Measurements from ENCODE around the gene GTSE1. TPM values are rescaled to one million over a fixed set of nuclear protein-coding genes. Genes with fewer than 3 reads are reported as not detected.
A peak's percentile ranks its signal among the peaks of the same experiment; 100 is the strongest.

Gene GTSE1
- polyA plus RNA-seq, 3 donors, result 0.04 TPM; not detected in 2

- Mint-ChIP-seq H3K4me1 (peaks cover 48% of the 10 kb centered on the region), H3K27ac (peak overlapping the region in 6 of 7 donors; percentile 41 to 70 (median 58)), H3K9me3 (peaks cover 5 to 11% (median 8%) of the 10 kb centered on the region in 7 donors), H3K27me3 (ENCODE audit: low read depth in 3 of 3) (peaks cover 0 to 1% (median 1%) of the 10 kb centered on the region in 3 donors), H3K4me3 (peak overlapping the region in 1 of 2 donors; percentile 4), H3K36me3 (peaks cover 26 to 37% of the 10 kb centered on the region in 2 donors)
- no peak overlapping the region for H3K9ac ChIP-seq (ENCODE audit: insufficient read depth, low read length, poor library complexity, severe bottlenecking)
- H4K20me1 ChIP-seq (ENCODE audit: insufficient read depth, low read length), result no peaks in the 10 kb centered on the region
- H3K79me2 ChIP-seq (ENCODE audit: insufficient read depth, low read length), result peaks cover 20% of the 10 kb centered on the region
- H3K36me3 ChIP-seq (replicated peaks in 1 of 2; ENCODE audit: control insufficient read depth in 1 of 2, insufficient read depth in 2 of 2, low read length in 2 of 2), result peaks cover 7 to 23% of the 10 kb centered on the region in 2 donors
- intact Hi-C loops (cut with micrococcal nuclease), result loop anchor here (5.0 to 10.0 kb wide), 3 partner anchors 171 to 299 kb away; no protein-coding TSS in a partner anchor
- no peaks in the 10 kb centered on the region for H3K27me3 ChIP-seq (ENCODE audit: control insufficient read depth in 2 of 2, insufficient read depth in 2 of 2, low read length in 2 of 2)
- TF ChIP-seq, protein P1, sequence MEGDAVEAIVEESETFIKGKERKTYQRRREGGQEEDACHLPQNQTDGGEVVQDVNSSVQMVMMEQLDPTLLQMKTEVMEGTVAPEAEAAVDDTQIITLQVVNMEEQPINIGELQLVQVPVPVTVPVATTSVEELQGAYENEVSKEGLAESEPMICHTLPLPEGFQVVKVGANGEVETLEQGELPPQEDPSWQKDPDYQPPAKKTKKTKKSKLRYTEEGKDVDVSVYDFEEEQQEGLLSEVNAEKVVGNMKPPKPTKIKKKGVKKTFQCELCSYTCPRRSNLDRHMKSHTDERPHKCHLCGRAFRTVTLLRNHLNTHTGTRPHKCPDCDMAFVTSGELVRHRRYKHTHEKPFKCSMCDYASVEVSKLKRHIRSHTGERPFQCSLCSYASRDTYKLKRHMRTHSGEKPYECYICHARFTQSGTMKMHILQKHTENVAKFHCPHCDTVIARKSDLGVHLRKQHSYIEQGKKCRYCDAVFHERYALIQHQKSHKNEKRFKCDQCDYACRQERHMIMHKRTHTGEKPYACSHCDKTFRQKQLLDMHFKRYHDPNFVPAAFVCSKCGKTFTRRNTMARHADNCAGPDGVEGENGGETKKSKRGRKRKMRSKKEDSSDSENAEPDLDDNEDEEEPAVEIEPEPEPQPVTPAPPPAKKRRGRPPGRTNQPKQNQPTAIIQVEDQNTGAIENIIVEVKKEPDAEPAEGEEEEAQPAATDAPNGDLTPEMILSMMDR (IDR thresholded peaks at IDR 0.05), result no peak
- no peak overlapping the region for H2AFZ ChIP-seq (ENCODE audit: insufficient read depth, low read depth, low read length, poor library complexity, severe bottlenecking)
- WGBS (ENCODE audit: insufficient coverage), result 39% methylated on average over 10 of the region's 11 CpGs
- DNase-seq, result peak; percentile 26 to 52 (median 29)
- peaks cover 0 to 9% of the 10 kb centered on the region in 2 donors for H3K9me3 ChIP-seq (replicated peaks in 1 of 2; ENCODE audit: control insufficient read depth in 1 of 2, insufficient read depth in 1 of 2, low read length in 2 of 2)
- H3K4me1 ChIP-seq (ENCODE audit: control insufficient read depth in 1 of 2, insufficient read depth in 2 of 2, low read length in 2 of 2), result peaks cover 38 to 49% of the 10 kb centered on the region in 2 donors
- no peak overlapping the region for H3K4me2 ChIP-seq (replicated peaks; ENCODE audit: extremely low read depth, low read length, poor library complexity, severe bottlenecking)
- H3K4me3 ChIP-seq (replicated peaks in 1 of 3; ENCODE audit: low read depth in 2 of 3, low read length in 3 of 3), result no peak overlapping the region
- peak overlapping the region in 1 of 2 donors; percentile 41 for H3K27ac ChIP-seq (ENCODE audit: low read depth in 1 of 2, low read length in 2 of 2)
These were observed 3.0 kb upstream of the GTSE1 start for GRCh38 chr22:46293577-46294260.

GRCh38 chr22:46294784-46295183 is 1.9 kb upstream of the GTSE1 start:
- DNase-seq, result no peak
- peaks cover 27 to 44% of the 10 kb centered on the region in 2 donors for H3K36me3 Mint-ChIP-seq

More at GRCh38 chr22:46294784-46295183, 1.9 kb upstream of the GTSE1 start:
- no peak overlapping the region for H3K4me3 Mint-ChIP-seq
- Histone ChIP-seq H3K27ac (ENCODE audit: low read depth in 1 of 2, low read length in 2 of 2) (no peak overlapping the region), H3K4me2 (replicated peaks; ENCODE audit: extremely low read depth, low read length, poor library complexity, severe bottlenecking) (no peak overlapping the region), H2AFZ (ENCODE audit: insufficient read depth, low read depth, low read length, poor library complexity, severe bottlenecking) (no peak overlapping the region), H3K9me3 (replicated peaks in 1 of 2; ENCODE audit: control insufficient read depth in 1 of 2, insufficient read depth in 1 of 2, low read length in 2 of 2) (peaks cover 0 to 9% of the 10 kb centered on the region in 2 donors), H3K36me3 (replicated peaks in 1 of 2; ENCODE audit: control insufficient read depth in 1 of 2, insufficient read depth in 2 of 2, low read length in 2 of 2) (peaks cover 9 to 31% of the 10 kb centered on the region in 2 donors), H3K4me3 (replicated peaks in 1 of 3; ENCODE audit: low read depth in 2 of 3, low read length in 3 of 3) (no peak overlapping the region), H4K20me1 (ENCODE audit: insufficient read depth, low read length) (no peaks in the 10 kb centered on the region), H3K4me1 (ENCODE audit: control insufficient read depth in 1 of 2, insufficient read depth in 2 of 2, low read length in 2 of 2) (peaks cover 35 to 47% of the 10 kb centered on the region in 2 donors), H3K27me3 (ENCODE audit: control insufficient read depth in 2 of 2, insufficient read depth in 2 of 2, low read length in 2 of 2) (no peaks in the 10 kb centered on the region), H3K9ac (ENCODE audit: insufficient read depth, low read length, poor library complexity, severe bottlenecking) (no peak overlapping the region), H3K79me2 (ENCODE audit: insufficient read depth, low read length) (peaks cover 29% of the 10 kb centered on the region)
- intact Hi-C loops (cut with micrococcal nuclease), result loop anchor here (5.0 to 10.0 kb wide), 3 partner anchors 172 to 300 kb away; no protein-coding TSS in a partner anchor
- TF ChIP-seq, protein P1 (IDR thresholded peaks at IDR 0.05), result no peak
- peaks cover 5 to 11% (median 8%) of the 10 kb centered on the region in 7 donors for H3K9me3 Mint-ChIP-seq
- H3K27me3 Mint-ChIP-seq (ENCODE audit: low read depth in 3 of 3), result peaks cover 0 to 1% (median 1%) of the 10 kb centered on the region in 3 donors
- H3K4me1 Mint-ChIP-seq, result peaks cover 49% of the 10 kb centered on the region
- peak overlapping the region in 1 of 7 donors; percentile 6 for H3K27ac Mint-ChIP-seq
- WGBS (ENCODE audit: insufficient coverage), result 100% methylated on average over 1 of the region's 2 CpGs
